Measurements from ENCODE around the gene SNAI3.

The SNAI3 gene

GRCh38 chr16:88651276-88651988 lies 34.9 kb downstream of the SNAI3 start:
- no peak for DNase-seq (ENCODE audit: low read depth in 2 of 2)

GRCh38 chr16:88650749-88651275 lies 35.5 kb downstream of the SNAI3 start, which contains the start of gene CYBA:
Gene CYBA, minus strand, starts transcription at chr16:88651053. Its CDS starts 40 bp downstream, at chr16:88651013.
- DNase-seq (ENCODE audit: low read depth in 2 of 2), result peak in 1 of 2 experiments; percentile 24

GRCh38 chr16:88649924-88650748 lies 36.2 kb downstream of the SNAI3 start:
- DNase-seq (ENCODE audit: low read depth in 2 of 2), result no peak

- no peak for DNase-seq (ENCODE audit: low read depth in 2 of 2)
These were observed 36.9 kb downstream of the SNAI3 start for GRCh38 chr16:88649195-88649923.

GRCh38 chr16:88647178-88648070 lies 38.9 kb downstream of the SNAI3 start:
- no peak for DNase-seq (ENCODE audit: low read depth in 2 of 2)

- no peak for DNase-seq (ENCODE audit: low read depth in 2 of 2)
These were observed 39.8 kb downstream of the SNAI3 start for GRCh38 chr16:88646345-88647034.

GRCh38 chr16:88645941-88646340 lies 40.4 kb downstream of the SNAI3 start:
- no peak for DNase-seq (ENCODE audit: low read depth in 2 of 2)

- no peak for DNase-seq (ENCODE audit: low read depth in 2 of 2)
These were observed 40.9 kb downstream of the SNAI3 start for GRCh38 chr16:88645455-88645854.

GRCh38 chr16:88643644-88643932 lies 42.7 kb downstream of the SNAI3 start:
- DNase-seq (ENCODE audit: low read depth in 2 of 2), result no peak

- DNase-seq (ENCODE audit: low read depth in 2 of 2), result no peak
These were observed 43.2 kb downstream of the SNAI3 start for GRCh38 chr16:88642881-88643643.

- DNase-seq (ENCODE audit: low read depth in 2 of 2), result no peak
These were observed 45.6 kb downstream of the SNAI3 start for GRCh38 chr16:88640498-88641247.

- DNase-seq (ENCODE audit: low read depth in 2 of 2), result no peak
These were observed 46.2 kb downstream of the SNAI3 start for GRCh38 chr16:88640039-88640495.

GRCh38 chr16:88639231-88640038 lies 46.9 kb downstream of the SNAI3 start:
- no peak for DNase-seq (ENCODE audit: low read depth in 2 of 2)

GRCh38 chr16:88638323-88639230 lies 47.7 kb downstream of the SNAI3 start, which contains the start of gene IL17C:
Gene IL17C, plus strand, starts transcription at chr16:88638572. Its CDS starts 70 bp downstream, at chr16:88638642.
- no peak for DNase-seq (ENCODE audit: low read depth in 2 of 2)

- no peak for DNase-seq (ENCODE audit: low read depth in 2 of 2)
These were observed 49.6 kb downstream of the SNAI3 start for GRCh38 chr16:88636488-88637265.

- no peak for DNase-seq (ENCODE audit: low read depth in 2 of 2)
These were observed 50.5 kb downstream of the SNAI3 start for GRCh38 chr16:88635671-88636319.
